Thymus (tissue), 11 donors: ENCODE data around the gene KRT23. TPM values are rescaled to one million over a fixed set of nuclear protein-coding genes. Genes with fewer than 3 reads are reported as not detected.

Source experiments
- DNase-seq, 9 donors: peaks; one replicate each; pipeline ENCODE4 v3.0.0-alpha.2; 2013; ENCODE audit warnings: low spot score in 9 of 9, low read depth in 6 of 9, missing footprints in 1 of 9
- H3K27ac ChIP-seq, 2 donors: one replicate each; pipeline ENCODE4 v1.5.1; 2013; ENCODE audit warnings: control low read depth in 1 of 2, low read depth in 1 of 2, low read length in 1 of 2, mild to moderate bottlenecking in 1 of 2, moderate library complexity in 1 of 2
- H3K27me3 ChIP-seq, 2 donors: one replicate each; pipeline ENCODE4 v1.5.1; 2013; ENCODE audit warnings: low read length in 1 of 2; ENCODE audit not compliant: control insufficient read depth in 2 of 2, insufficient read depth in 1 of 2
- H3K36me3 ChIP-seq, 2 donors: one replicate each; pipeline ENCODE4 v1.5.1; 2013; ENCODE audit warnings: low read length in 1 of 2, mild to moderate bottlenecking in 1 of 2, moderate library complexity in 1 of 2; ENCODE audit not compliant: control insufficient read depth in 2 of 2, insufficient read depth in 2 of 2
- H3K4me1 ChIP-seq, 2 donors: one replicate each; pipeline ENCODE4 v1.5.1; 2013; ENCODE audit warnings: low read length in 2 of 2; ENCODE audit not compliant: control insufficient read depth in 2 of 2, insufficient read depth in 2 of 2
- H3K4me3 ChIP-seq, 2 donors: one replicate each; pipeline ENCODE4 v1.5.1; 2013; ENCODE audit warnings: low read length in 2 of 2, control low read depth in 1 of 2, mild to moderate bottlenecking in 1 of 2
- H3K9me3 ChIP-seq, 2 donors: one replicate each; pipeline ENCODE4 v1.5.1; 2013; ENCODE audit warnings: low read length in 1 of 2, mild to moderate bottlenecking in 1 of 2; ENCODE audit not compliant: control insufficient read depth in 2 of 2, insufficient read depth in 1 of 2
- WGBS: extraction: QIAGEN DNeasy Blood & Tissue Kit; methylation state at CpG from one replicate; pipeline ENCODE4 v1.1.7; 2013; 5-methylcytosine and 5-hydroxymethylcytosine counted together
- polyA plus RNA-seq: library from polyadenylated mRNA; stranded (reverse); fragments of 200-250 nt; gene quantifications from one replicate; pipeline ENCODE4 v1.2.3, GENCODE V29; 2013
- total RNA-seq: library from RNA; stranded (reverse); fragments of 120-200 nt; gene quantifications from one replicate; pipeline ENCODE4 v1.2.4, GENCODE V29; 2013
- donor health status: healthy.

KRT23 gene
- total and polyA plus RNA-seq, 2 donors, result 1.5 to 30.7 TPM

DNA sequence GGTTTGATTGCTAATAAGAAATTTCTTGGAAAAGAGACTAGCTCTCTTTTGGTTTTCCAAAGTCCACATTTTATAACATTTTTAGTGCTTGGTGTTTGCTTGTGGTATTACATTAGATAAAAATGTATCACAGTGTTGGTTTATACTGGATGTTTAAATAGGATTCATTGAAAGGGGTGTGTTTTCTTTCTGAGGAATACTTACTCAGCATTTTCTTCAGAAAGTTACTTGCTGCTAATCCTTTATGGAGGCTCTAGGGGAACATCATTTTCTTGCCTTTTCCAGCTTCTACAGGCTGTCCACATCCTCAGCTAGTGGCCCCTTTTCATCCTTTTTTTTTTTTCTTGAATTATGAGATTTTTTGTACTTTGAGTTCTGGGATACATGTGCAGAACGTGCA lies 30.1 kb upstream of the KRT23 start:
- Histone ChIP-seq H3K27ac (no peak overlapping the region), H3K4me1 (no peaks in the 10 kb centered on the region), H3K27me3 (no peaks in the 10 kb centered on the region), H3K9me3 (no peaks in the 10 kb centered on the region), H3K4me3 (no peak overlapping the region), H3K36me3 (no peaks in the 10 kb centered on the region)
- no peak for DNase-seq
- 95% methylated on average over 1 of the region's 1 CpG for whole genome bisulfite sequencing

DNA sequence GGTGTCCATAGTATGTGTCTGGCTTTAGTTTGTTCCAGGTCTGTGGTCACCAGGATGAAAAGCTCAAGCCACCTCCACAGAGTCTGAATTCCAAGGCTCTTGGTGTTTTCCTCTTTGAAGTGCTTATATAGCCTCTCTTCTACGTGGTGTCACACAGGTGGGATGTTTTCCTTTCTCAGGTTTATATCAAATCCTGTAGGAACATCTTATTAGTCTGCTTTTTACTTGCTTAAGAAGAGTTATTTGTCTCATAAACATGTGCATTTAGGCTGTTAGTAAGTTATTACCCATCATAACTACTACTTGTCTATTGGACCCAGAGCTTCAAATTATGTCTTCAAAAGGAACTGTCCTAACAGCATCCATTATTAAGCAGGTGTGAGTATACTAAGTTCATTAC lies 29.4 kb upstream of the KRT23 start, which contains the start of gene KRT39:
Gene KRT39 (minus strand): TSS at position 101 of the 400 bp plus-strand sequence. CDS start 92 bp downstream, at position 9.
- no peak within 1 kb of the TSS for H3K4me3 ChIP-seq
- no peaks in the 10 kb centered on the region for H3K27me3 ChIP-seq
- H3K27ac ChIP-seq, result no peak within 1 kb of the TSS
- 69% methylated on average over 1 of the region's 1 CpG for WGBS
- H3K36me3 ChIP-seq, result no peaks in the 10 kb centered on the region
- H3K9me3 ChIP-seq, result no peaks in the 10 kb centered on the region
- H3K4me1 ChIP-seq, result no peaks in the 10 kb centered on the region
- no peak for DNase-seq

DNA sequence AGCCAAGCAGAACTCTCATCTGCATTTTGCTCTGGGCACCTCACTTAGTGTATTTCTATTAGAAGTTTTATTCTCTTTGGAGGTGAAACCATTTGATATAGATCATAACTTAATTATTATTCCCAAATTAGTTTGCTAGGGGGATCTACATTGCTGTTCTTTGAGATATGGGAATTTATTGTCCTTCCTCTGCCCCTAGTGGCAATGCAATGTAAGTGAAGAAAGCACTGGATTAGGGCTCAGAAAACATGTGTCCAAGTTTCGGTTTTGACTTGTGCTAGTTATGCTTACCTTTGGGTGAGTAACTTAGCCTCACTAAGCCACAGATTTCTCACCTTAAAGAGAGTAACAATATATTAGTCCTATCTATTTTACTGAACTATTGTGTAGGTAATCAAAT lies 26.4 kb upstream of the KRT23 start:
- Histone ChIP-seq H3K27ac (no peak overlapping the region), H3K4me3 (no peak overlapping the region), H3K4me1 (no peaks in the 10 kb centered on the region), H3K27me3 (no peaks in the 10 kb centered on the region), H3K36me3 (no peaks in the 10 kb centered on the region), H3K9me3 (no peaks in the 10 kb centered on the region)
- DNase-seq, result no peak
- 75% methylated on average over 1 of the region's 1 CpG for WGBS

DNA sequence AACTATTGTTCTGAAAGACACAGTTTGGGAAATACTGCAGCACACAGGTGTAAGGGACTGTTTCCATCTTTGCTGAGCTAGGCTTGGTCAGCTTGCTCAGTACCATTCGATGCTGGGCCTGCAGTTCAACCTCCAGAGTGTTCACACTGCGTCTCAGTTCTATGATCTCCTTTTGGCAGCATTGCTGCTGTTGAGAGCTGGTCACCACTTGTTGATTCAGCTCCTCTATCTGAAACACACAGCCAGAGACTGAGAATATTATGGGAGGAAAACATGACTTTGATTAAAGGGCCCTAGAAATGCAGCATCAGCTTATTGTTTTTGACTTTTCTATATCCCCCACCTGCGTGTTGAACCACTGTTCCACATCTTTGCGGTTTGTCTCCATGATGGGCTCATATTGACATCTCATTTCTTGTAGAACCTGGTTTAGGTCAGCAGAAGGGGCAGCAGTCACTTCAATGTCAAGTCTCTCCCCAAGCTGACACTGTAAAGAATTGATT lies 24.7 kb upstream of the KRT23 start:
- H3K9me3 ChIP-seq, result no peaks in the 10 kb centered on the region
- H3K27me3 ChIP-seq, result no peaks in the 10 kb centered on the region
- no peak overlapping the region for H3K27ac ChIP-seq
- no peak for DNase-seq
- no peaks in the 10 kb centered on the region for H3K36me3 ChIP-seq
- no peaks in the 10 kb centered on the region for H3K4me1 ChIP-seq
- no peak overlapping the region for H3K4me3 ChIP-seq
- WGBS, result 83% methylated on average over 4 of the region's 4 CpGs

DNA sequence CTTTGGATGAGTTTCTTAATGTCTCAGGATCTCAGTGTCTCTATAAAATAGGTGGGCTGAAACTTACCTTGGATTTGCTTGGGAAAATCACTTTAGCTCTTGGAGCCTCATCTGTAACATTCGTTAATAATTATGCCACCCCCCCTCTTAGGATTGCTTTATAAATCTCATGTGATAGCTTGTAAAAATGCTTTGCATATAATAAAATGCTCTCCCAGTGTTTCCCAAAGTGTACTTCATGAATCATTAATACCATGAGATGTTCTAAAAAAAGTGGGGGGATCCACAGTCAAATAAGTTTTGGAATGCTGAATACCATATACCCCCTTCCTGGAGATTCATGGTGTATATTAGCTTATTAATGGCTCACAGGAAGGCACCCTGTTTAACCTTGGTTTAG lies 24.1 kb upstream of the KRT23 start:
- no peak overlapping the region for H3K4me3 ChIP-seq
- H3K27me3 ChIP-seq, result no peaks in the 10 kb centered on the region
- no peak for DNase-seq
- WGBS, result 88% methylated on average over 1 of the region's 1 CpG
- H3K4me1 ChIP-seq, result no peaks in the 10 kb centered on the region
- no peaks in the 10 kb centered on the region for H3K9me3 ChIP-seq
- H3K27ac ChIP-seq, result no peak overlapping the region
- H3K36me3 ChIP-seq, result no peaks in the 10 kb centered on the region

DNA sequence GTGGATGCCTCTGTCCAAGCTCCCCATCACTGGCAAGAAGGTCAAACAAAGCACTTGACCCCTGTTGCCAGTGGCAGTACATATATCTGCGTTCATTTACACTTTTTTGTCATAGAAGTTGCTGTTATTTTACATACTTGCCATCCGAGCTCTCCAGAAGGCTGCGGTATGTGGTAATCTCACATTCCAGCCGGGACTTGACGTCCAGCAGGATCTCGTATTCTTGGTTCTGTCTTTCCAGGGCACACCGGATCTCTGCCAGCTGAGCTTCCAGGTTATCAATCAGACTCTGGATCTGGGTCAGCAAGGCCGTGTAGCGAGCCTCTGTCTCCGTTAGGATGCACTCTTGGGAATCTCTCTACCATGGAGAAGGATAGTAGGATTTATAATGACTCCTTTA lies 22.7 kb upstream of the KRT23 start:
- 91% methylated on average over 10 of the region's 10 CpGs for WGBS
- no peak overlapping the region for H3K4me3 ChIP-seq
- no peaks in the 10 kb centered on the region for H3K4me1 ChIP-seq
- no peak for DNase-seq
- H3K27me3 ChIP-seq, result no peaks in the 10 kb centered on the region
- H3K36me3 ChIP-seq, result no peaks in the 10 kb centered on the region
- H3K27ac ChIP-seq, result no peak overlapping the region
- no peaks in the 10 kb centered on the region for H3K9me3 ChIP-seq

DNA sequence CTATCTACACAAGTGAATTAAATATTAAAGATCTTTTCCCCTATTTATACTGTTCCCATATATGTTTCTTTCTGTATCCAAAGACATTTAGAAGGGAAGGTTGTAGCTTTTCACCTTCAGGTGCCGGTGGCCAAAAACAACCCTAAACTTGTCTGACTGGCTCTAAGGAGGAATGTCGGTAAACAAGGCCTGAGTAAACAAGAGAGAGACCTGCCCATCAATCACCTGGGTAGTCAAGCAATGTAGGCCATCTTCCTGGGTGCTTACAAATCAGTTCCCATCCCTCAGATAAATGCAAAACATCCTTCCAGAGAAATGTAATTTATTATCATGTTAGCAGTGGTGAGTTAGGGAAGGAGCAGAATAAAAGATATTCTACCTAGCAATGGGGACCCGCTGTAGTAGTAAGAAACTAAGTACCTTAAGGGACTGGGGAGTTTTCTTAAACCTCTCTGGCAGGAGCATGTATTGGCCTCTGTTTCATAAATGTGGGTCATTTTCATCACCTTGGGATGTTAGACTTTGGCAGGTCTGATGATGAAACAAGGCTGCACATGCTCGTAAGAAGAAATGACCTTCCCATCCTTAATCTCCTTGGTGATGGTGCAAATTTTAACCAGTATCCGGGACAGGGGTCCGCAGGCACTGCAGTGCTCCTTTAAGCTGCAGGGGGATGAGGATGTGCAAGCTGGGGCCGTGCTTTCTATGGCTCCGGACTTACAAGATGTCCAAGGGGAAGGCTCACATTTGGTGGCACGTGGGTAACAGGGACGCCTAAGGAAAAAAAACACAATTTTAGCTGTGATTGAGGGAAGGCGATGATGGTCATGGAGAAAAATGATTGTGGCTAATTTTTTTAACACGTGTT lies 20.9 kb upstream of the KRT23 start:
- no peaks in the 10 kb centered on the region for H3K36me3 ChIP-seq
- 94% methylated on average over 12 of the region's 12 CpGs for WGBS
- DNase-seq, result no peak
- no peaks in the 10 kb centered on the region for H3K27me3 ChIP-seq
- no peaks in the 10 kb centered on the region for H3K4me1 ChIP-seq
- H3K9me3 ChIP-seq, result no peaks in the 10 kb centered on the region
- H3K4me3 ChIP-seq, result no peak overlapping the region
- no peak overlapping the region for H3K27ac ChIP-seq

DNA sequence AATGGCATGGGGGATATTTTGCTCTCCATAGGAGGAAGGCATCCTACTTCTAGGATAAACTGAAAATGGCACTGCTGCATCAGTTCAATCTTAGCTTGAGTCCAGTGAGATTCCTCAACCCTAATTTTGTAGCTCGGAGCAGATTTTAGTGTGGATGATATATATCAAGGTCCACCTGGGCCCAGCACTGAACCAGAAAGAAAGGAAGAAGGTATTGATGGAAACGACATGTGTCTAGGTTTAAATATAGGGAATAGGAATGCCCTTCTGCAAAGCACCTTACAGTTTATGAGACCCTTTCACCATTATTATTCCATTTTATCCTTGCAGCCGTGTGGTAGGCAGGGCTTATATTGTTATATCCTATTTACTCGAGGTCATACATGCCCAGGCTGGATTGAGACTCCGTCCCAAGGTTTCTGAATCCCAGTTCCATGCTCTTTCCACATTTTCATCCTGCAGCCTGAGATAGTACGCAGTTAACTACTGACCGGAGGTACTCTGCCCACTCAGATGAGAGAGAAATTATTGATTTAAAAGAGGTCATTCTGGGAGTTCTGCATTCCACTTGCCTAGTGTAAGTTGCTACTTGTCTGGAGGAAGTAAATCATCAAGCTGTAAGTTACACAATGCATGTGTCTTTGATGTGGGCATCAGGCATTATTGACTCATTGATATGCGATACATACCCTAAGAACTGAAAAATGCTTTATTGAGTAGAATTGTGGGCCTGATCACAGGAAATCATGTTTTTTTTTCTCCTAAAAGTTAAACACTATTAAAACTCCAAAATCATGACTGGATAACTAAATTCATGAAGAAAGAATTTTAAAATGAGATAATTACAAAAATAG lies 19.2 kb upstream of the KRT23 start:
- Histone ChIP-seq H3K27me3 (no peaks in the 10 kb centered on the region), H3K27ac (no peak overlapping the region), H3K36me3 (no peaks in the 10 kb centered on the region), H3K4me3 (no peak overlapping the region), H3K4me1 (no peaks in the 10 kb centered on the region), H3K9me3 (no peaks in the 10 kb centered on the region)
- DNase-seq, result no peak
- WGBS, result 92% methylated on average over 8 of the region's 8 CpGs

DNA sequence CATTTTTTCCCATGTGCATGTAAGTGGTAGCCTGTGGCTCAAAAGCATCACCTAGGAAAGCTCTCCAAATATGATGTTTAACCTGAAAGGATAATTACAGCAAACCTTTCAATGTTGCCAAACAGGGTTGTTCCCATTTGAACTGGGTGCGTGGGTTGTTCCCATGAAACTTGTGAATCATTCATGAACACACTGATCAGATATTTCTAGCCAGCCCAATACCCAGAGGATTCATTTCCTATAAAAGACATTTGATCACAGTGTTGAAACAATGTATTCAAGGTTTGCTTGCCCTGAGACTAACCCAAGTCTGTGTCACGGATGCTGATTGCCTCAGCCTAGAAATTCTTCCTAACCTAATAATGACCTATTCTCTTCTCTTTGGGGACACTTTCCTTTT lies 16.4 kb upstream of the KRT23 start:
- H3K4me3 ChIP-seq, result no peak overlapping the region
- no peak for DNase-seq
- H3K27ac ChIP-seq, result no peak overlapping the region
- peaks cover 0 to 3% of the 10 kb centered on the region in 2 donors for H3K27me3 ChIP-seq
- H3K4me1 ChIP-seq, result no peaks in the 10 kb centered on the region
- no peaks in the 10 kb centered on the region for H3K9me3 ChIP-seq
- WGBS, result 95% methylated on average over 2 of the region's 2 CpGs
- H3K36me3 ChIP-seq, result no peaks in the 10 kb centered on the region
